CD4-positive, alpha-beta T cell treated with Interleukin-15 for 1 hour (primary cell): ENCODE measurements around the gene HS3ST5.
"Not testable (repeated sequence)": the region's sequence is repeated elsewhere in the genome, so short reads cannot be mapped to it uniquely, and the experiment has no call there.

Experiments
- DNase-seq: peaks from one replicate; pipeline ENCODE4 v3.0.0-alpha.2; 2020

The HS3ST5 gene

DNA sequence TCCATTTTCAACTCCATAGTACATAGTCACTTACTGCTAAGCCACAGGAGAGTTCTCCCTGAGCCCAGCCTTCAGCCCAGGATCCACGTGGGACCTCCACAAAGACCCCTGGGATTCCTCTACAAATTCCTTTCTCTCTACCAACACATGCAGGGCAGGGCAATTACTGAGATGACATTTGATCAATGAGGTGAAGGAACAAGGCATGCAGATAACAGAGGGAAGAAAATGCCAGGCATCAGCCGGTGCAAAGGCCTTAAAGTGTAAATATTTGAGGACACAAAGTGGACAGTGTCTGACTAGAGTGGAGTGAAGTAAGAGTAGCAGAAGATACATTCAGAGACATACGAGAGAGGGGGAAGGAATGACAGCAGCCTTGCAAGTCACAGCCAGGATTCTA is 70.2 kb downstream of the HS3ST5 start:
- DNase-seq = no peak

DNA sequence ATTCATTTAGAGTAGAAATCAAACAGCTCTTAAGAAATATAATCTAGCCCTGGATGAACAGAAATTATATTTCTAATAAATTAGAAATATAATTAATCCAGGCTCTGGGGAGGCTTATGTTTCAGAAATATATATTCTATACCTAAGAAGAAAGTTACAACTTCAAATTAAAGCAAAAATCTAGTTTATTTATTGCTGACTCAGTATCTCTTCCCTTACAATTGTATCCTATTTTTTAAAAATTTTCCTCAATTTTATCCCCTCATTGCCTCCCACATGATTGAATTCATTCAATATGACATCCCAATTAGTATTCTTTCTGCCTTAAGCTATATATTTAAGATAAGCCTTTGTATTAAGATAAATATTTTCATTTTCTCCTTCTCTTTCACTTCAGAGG is 71.4 kb downstream of the HS3ST5 start:
- DNase-seq = no peak

GRCh38 chr6:114267897-114268296 is 74.9 kb downstream of the HS3ST5 start:
- DNase-seq = no peak

DNA sequence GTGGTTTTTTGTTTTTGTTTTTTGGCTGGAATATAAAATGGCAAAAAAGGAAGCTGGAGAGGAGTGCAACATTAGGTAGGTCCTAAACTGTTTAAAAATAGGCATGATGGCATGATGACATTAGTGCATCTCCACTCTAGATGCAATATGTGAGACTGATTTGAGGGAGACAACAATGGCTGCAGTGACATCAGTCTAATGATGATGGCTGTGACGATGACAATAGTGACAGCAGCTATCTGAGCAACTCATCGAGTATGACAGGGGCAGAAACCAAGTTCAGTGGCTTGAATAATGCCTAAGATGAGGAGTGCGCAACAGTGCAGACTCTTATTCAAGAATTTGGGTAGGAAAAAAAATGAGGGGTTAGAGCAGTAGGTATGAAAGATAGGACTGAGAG is 82.0 kb downstream of the HS3ST5 start:
- no peak for DNase-seq

- no peak for DNase-seq
Measured at GRCh38 chr6:114258376-114258775, 84.4 kb downstream of the HS3ST5 start.

DNA sequence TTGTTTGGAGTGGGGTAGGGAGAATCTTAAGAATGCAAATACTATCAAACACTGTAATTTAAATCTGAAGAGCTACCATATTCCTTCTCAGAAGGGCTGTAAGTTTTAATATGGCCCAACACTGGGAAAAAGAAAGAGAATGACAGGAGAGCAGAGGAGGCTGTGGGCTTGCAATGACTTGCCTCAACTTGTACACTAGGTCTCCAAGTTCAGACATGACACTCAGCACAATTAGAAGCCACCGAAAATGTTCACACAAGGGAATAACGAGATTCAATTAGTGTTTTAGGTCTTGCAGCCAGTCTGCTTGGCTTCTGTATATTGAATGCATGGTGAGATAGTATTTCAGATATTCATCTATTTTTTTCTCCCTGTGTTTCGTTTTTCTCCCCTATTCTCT is 89.4 kb downstream of the HS3ST5 start:
- no peak for DNase-seq

DNA sequence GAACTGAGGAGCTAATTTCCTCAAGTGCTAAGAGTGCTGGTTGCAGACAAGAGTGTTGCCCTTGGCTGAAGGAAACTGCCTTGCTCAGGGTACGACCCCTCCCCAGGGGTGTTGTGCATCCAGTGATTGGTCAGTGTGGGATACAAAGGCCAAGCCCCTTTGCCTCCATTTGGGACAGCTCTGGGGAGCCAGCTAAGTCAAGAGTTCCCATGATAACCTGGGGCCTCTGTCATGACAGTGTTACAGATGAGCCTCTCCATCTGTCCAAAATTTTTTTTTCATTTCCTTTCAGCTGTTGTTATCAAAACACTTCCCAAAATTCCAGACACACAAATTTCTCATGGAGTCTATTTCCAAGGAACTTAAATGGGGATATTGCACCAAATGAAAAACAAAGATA is 93.3 kb downstream of the HS3ST5 start:
- no peak for DNase-seq

DNA sequence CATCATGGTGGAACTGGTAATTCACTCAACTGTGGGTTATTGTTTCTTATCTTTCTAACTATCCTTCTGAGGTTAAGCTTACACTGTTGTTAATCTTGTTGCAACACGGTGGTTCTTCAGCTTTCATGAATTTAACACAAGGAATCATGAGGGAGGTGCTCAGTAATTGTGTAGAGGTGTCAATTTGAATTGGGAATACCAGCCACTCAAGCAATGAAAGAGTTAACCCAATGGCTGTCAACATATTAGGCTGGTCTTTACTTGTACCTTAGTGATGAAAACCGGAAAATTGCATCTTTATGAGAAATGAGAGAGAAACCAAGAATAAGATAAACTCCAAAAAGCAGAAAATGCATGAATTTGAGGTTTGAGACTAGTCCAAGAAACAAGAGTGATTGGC is 95.7 kb downstream of the HS3ST5 start:
- no peak for DNase-seq

GRCh38 chr6:114240796-114241195 is 102.0 kb downstream of the HS3ST5 start:
- DNase-seq = no peak

GRCh38 chr6:114228675-114229074 is 114.1 kb downstream of the HS3ST5 start:
- no peak for DNase-seq

DNA sequence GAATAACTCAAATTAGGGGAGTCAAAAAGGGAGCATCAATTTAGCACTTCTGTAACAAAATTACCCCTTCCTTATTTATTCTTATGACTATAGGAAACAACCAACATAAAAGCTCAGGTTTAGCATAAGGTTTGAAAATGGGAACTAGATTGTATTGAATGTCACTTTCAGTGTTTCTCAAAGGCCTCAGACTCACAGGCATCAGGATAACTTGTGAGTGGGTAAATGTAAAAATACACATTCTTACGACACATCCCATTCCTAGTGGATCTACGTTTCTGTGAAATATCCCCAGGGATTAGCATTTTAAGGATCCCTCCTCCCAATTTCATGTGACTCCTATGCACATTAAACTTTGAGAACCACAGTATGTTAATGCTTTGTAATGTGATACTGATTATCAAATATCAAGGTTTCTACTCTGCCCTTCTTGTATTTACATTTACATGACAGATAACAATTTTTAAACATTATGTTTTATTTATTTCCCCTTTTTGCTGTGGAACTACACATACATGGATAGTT is 114.8 kb downstream of the HS3ST5 start:
- DNase-seq = no peak

DNA sequence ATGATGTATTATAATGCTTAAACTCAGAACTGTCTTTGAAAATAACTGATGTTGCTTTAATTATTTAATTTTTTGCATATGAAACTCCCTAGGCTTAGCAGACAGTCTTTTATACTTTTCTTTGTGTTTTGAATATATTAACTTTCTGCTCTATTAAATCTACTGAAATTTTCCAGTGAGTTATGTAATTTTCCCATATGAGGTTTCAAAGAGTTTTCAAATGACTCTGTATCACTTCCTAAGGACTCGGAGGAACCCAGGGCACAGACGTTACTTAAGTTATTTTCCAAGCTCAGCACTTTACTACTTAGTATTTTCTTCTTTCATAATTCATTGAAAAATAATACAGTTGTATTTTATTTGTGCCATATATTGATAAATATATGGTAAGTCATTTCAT is 122.6 kb downstream of the HS3ST5 start:
- DNase-seq = no peak

GRCh38 chr6:114218437-114219340 is 124.1 kb downstream of the HS3ST5 start:
- no peak for DNase-seq

DNA sequence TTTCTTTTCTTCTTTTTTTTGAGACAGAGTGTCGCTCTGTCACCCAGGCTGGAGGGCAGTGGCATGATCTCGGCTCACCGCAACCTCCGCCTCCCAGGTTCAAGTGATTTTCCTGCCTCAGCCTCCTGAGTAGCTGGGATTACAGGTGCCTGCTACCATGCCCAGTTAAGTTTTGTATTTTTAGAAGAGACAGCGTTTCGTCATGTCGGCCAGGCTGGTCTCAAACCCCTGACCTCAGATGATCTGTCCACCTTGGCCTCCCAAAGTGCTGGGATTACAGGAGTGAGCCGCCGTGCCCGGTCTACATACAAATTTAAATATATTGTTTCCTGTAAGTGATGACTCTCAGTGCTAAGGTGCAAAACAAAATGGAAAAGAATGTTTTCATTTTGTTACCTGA is 124.8 kb downstream of the HS3ST5 start:
- DNase-seq = not testable (repeated sequence)

GRCh38 chr6:114216789-114217467 is 125.9 kb downstream of the HS3ST5 start:
- DNase-seq = no peak

GRCh38 chr6:114210467-114210866 is 132.4 kb downstream of the HS3ST5 start:
- DNase-seq = no peak

DNA sequence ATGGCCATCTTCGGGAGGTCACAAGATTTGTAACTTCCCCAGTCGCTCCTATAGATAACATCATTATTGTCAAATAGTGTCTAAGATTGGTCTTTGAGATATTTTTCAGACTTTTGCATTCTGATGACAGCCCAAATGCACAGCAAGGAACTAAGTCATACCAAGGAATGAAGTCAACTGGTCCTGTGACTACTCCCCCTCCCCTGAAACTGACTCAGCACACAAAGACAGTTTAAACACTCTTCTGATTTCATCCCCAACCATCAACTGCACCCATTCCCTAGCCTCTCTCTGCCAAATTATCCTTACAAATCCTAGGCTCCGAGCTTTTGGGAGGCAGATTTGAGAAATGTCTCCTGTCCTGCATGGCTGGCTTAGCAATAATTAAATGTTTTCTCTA is 139.4 kb downstream of the HS3ST5 start:
- no peak for DNase-seq

GRCh38 chr6:114202389-114202788 is 140.4 kb downstream of the HS3ST5 start:
- no peak for DNase-seq

DNA sequence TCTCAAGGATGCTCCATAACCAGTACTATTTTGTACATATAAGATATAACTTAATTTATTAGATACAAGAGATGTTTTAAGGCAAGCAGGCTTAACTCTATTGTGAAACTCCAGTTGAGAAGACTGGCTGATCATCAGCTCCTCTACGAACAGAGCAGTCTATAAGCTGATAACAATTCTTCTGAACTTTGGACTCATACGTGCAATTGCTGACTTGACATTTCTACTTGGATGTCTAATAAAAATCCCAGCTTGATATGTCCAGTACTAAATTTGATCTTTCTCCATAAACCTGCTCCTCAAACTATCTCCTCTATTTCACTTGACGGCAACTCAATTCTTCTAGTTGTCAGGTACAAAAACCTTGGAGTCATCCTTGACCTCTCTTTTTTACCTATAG is 141.9 kb downstream of the HS3ST5 start:
- DNase-seq = no peak

DNA sequence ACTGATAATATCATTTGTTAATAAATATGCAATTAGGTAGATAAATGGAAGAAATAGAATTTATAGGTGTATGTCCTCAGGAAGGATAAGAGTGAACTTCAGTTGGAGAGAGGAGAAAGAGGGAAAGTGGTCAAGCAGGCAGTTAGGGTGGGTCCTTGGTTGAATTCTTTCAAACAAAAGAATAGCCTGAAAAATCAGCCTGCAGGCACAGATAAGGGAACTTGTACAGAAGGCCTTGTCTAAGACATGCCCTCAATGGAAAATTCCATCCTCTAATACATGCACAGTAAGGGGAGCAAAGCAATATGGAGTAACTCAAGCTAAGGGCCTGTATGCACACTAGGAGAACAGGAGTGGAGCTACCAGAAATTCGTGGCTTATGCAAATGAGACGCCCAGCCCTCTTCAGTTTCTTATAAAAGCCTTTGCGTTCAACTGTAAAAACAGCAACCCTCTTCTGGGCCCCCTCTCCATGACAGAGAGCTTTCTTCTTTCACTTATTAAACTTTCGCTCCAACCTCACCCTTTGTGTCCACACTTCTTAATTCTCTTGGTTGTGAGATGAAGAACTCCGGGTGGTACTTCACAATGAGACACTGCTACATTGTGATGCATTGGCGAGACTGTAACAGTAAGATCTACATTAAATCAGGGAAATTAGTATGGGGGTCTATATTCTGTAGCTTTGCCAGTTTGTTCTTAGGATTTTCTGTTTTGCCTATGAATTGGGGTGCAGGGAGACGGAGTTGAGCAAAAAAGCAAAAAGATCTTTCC is 147.0 kb downstream of the HS3ST5 start:
- DNase-seq = no peak

DNA sequence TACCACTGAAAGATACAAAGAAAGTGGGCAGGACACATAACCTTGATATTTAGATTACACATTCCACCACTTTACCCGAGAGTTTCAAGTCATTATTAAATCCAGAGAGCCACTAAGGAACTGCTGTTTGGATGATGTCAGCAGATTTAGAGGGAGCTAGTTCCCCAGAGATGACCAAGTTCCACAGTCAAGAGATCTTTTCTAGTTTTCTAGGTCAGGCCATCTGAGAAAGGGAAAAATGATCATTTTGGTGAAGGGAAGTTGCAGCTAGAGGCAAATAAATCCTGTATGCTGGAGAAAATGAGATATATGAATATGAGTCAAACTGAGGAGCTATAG is 147.8 kb downstream of the HS3ST5 start:
- DNase-seq = no peak

DNA sequence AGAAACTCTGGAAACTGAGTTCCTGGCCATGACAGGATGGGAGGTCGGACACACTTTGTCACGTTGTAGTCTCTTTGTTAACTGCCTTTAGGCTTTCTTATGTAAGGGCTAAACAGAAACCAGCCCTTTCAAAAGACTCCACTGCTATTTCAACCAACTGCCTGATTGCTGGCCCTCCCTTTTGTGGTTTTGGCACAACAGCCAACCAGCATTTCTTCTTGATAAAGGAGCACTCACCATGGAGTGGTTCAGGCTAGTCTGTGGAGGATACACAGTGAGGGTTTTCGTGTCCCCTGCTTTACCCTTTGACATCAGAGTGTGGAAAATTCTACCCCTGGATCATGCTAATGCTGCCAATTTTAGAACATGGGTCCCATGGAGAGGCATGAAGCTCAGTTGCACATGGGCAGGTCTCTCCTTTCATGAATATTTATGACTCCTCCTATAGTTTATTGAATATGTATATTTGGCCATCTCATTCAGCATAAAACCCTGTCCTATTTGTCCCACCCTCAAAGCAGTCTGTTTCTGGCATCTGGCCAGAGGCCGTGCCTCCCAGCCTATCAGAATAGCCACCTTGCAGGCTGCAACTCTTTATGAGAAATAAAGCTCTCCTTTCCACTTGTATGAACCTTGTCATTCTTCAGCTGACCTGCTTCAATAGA is 148.3 kb downstream of the HS3ST5 start:
- no peak for DNase-seq

DNA sequence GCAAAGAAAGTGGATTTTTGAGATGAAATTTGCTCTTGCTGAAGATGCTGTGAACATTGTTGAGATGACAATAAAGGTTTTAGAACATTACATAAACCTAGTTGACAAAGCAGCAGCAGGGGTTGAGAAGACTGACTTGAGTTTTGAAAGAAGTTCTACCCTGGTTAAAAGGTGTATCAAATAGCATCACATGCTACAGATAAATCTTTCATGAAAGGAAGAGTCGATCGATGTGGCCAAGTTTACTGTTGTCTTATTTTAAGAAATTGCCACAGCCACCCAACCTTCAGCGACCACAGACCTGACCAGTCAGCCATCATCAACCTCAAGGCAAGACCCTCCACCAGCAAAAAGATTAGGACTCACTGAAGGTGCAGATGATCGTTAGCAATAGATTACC is 155.3 kb downstream of the HS3ST5 start:
- DNase-seq = no peak
